ENCODE data around the gene CDH13.

DNA sequence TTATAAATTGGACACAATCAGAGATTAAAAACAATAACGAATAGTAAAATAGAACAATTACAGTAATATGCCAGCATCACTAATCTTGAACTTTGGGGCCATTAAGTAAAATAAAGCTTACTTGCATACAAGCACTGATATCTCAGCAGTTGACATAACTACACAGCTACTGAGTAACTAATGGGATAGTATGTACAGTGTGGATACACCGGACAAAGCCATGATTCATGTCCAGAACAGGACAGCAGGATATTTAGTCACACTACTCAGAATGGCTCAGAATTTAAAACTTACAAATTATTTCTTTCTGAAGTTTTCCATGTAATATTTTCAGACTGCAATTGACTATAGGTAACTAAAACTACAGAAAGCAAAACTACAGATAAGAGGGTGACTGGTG lies 427.5 kb downstream of the CDH13 start:
- TF ChIP-seq CTCF (conservative IDR thresholded peaks at IDR 0.05; ENCODE audit: low read depth in 2 of 2) (no peak), EZH2 (IDR thresholded peaks at IDR 0.05; ENCODE audit: low read depth, unreplicated experiment) (no peak), POLR2AphosphoS5 (IDR thresholded peaks at IDR 0.05; ENCODE audit: low read depth) (no peak), JUNB (IDR thresholded peaks at IDR 0.05; ENCODE audit: unreplicated experiment) (no peak)

All from GM23338 (cell line).